Measurements from ENCODE around the gene NUDT16L1. TPM values are rescaled to one million over a fixed set of nuclear protein-coding genes. Genes with fewer than 3 reads are reported as not detected.

The NUDT16L1 gene
- polyA plus RNA-seq, 3 donors = 40.0 to 62.7 (median 41.1) TPM

GRCh38 chr16:4704491-4704890 is 11.1 kb downstream of the NUDT16L1 start:
- H3K27ac Mint-ChIP-seq = no peak overlapping the region
- 95% methylated on average over 4 of the region's 8 CpGs for WGBS (ENCODE audit: insufficient coverage)

DNA sequence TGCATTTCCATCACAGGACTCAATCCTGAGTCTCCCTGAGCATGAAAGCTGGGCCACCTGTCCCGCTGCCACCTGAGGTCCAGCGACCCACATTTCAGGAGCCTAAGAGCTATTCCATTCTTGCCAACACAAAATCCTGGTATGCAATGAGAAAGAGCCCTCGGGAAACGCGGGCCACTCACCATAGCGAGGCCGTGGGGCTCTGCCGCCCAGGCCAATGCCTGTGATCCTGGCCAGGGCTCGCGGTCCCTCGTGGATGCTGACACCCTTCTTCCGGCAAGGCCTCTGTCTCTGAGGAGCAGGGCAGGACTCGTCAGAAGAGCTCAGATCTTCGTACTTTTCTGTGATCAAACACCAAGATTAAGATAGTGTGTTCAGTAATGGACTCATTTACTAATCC is 11.6 kb downstream of the NUDT16L1 start:
- Histone ChIP-seq H3K9ac (ENCODE audit: insufficient read depth, low read length, poor library complexity, severe bottlenecking) (no peak overlapping the region), H4K20me1 (ENCODE audit: insufficient read depth, low read length) (no peaks in the 10 kb centered on the region), H3K36me3 (replicated peaks in 1 of 2; ENCODE audit: control insufficient read depth in 1 of 2, insufficient read depth in 2 of 2, low read length in 2 of 2) (peaks cover 37 to 68% of the 10 kb centered on the region in 2 donors), H3K9me3 (replicated peaks in 1 of 2; ENCODE audit: control insufficient read depth in 1 of 2, insufficient read depth in 1 of 2, low read length in 2 of 2) (no peaks in the 10 kb centered on the region), H3K4me3 (replicated peaks in 1 of 3; ENCODE audit: low read depth in 2 of 3, low read length in 3 of 3) (no peak overlapping the region), H3K27ac (ENCODE audit: low read depth in 1 of 2, low read length in 2 of 2) (no peak overlapping the region), H3K27me3 (ENCODE audit: control insufficient read depth in 2 of 2, insufficient read depth in 2 of 2, low read length in 2 of 2) (no peaks in the 10 kb centered on the region), H3K79me2 (ENCODE audit: insufficient read depth, low read length) (no peaks in the 10 kb centered on the region), H3K4me2 (replicated peaks; ENCODE audit: extremely low read depth, low read length, poor library complexity, severe bottlenecking) (no peak overlapping the region), H2AFZ (ENCODE audit: insufficient read depth, low read depth, low read length, poor library complexity, severe bottlenecking) (no peak overlapping the region), H3K4me1 (ENCODE audit: control insufficient read depth in 1 of 2, insufficient read depth in 2 of 2, low read length in 2 of 2) (no peaks in the 10 kb centered on the region)
- WGBS (ENCODE audit: insufficient coverage) = over 99% methylated on average over 14 of the region's 14 CpGs
- no peaks in the 10 kb centered on the region for H3K4me1 Mint-ChIP-seq
- H3K27me3 Mint-ChIP-seq (ENCODE audit: low read depth in 3 of 3) = peaks cover 0 to 2% (median 0%) of the 10 kb centered on the region in 3 donors
- H3K27ac Mint-ChIP-seq = no peak overlapping the region
- no peaks in the 10 kb centered on the region for H3K9me3 Mint-ChIP-seq
- peaks cover 42 to 84% of the 10 kb centered on the region in 2 donors for H3K36me3 Mint-ChIP-seq
- no peak overlapping the region for H3K4me3 Mint-ChIP-seq
- TF ChIP-seq CTCF (IDR thresholded peaks at IDR 0.05) = no peak
- DNase-seq = no peak
- intact Hi-C loops (cut with micrococcal nuclease) = no loop called here

More at GRCh38 chr16:4704491-4704890, 11.1 kb downstream of the NUDT16L1 start:
- H3K9me3 ChIP-seq (replicated peaks in 1 of 2; ENCODE audit: control insufficient read depth in 1 of 2, insufficient read depth in 1 of 2, low read length in 2 of 2) = no peaks in the 10 kb centered on the region
- peaks cover 38 to 68% of the 10 kb centered on the region in 2 donors for H3K36me3 ChIP-seq (replicated peaks in 1 of 2; ENCODE audit: control insufficient read depth in 1 of 2, insufficient read depth in 2 of 2, low read length in 2 of 2)
- no peaks in the 10 kb centered on the region for H3K9me3 Mint-ChIP-seq
- peaks cover 0 to 2% (median 0%) of the 10 kb centered on the region in 3 donors for H3K27me3 Mint-ChIP-seq (ENCODE audit: low read depth in 3 of 3)
- H3K36me3 Mint-ChIP-seq = peaks cover 44 to 84% of the 10 kb centered on the region in 2 donors
- H3K4me3 ChIP-seq (replicated peaks in 1 of 3; ENCODE audit: low read depth in 2 of 3, low read length in 3 of 3) = no peak overlapping the region
- intact Hi-C loops (cut with micrococcal nuclease) = no loop called here
- H3K9ac ChIP-seq (ENCODE audit: insufficient read depth, low read length, poor library complexity, severe bottlenecking) = no peak overlapping the region
- no peak overlapping the region for H3K4me3 Mint-ChIP-seq
- no peaks in the 10 kb centered on the region for H3K4me1 Mint-ChIP-seq
- H3K27ac ChIP-seq (ENCODE audit: low read depth in 1 of 2, low read length in 2 of 2) = no peak overlapping the region
- no peaks in the 10 kb centered on the region for H3K79me2 ChIP-seq (ENCODE audit: insufficient read depth, low read length)
- H4K20me1 ChIP-seq (ENCODE audit: insufficient read depth, low read length) = no peaks in the 10 kb centered on the region
- H3K27me3 ChIP-seq (ENCODE audit: control insufficient read depth in 2 of 2, insufficient read depth in 2 of 2, low read length in 2 of 2) = no peaks in the 10 kb centered on the region
- no peak for TF ChIP-seq CTCF (IDR thresholded peaks at IDR 0.05)
- no peak overlapping the region for H3K4me2 ChIP-seq (replicated peaks; ENCODE audit: extremely low read depth, low read length, poor library complexity, severe bottlenecking)
- no peaks in the 10 kb centered on the region for H3K4me1 ChIP-seq (ENCODE audit: control insufficient read depth in 1 of 2, insufficient read depth in 2 of 2, low read length in 2 of 2)
- no peak overlapping the region for H2AFZ ChIP-seq (ENCODE audit: insufficient read depth, low read depth, low read length, poor library complexity, severe bottlenecking)
- DNase-seq = no peak
